GM19238 (cell line): Measurements from ENCODE around the gene ZNF280C.

Experiments
- DNase-seq: peaks from one replicate; pipeline ENCODE4 v3.0.0; 2011; ENCODE audit warnings: low spot score; ENCODE audit not compliant: insufficient read length

Gene ZNF280C

GRCh38 chrX:130176942-130177341 lies 91.8 kb downstream of the ZNF280C start:
- no peak for DNase-seq

- DNase-seq, result peak; percentile 46
Measured at GRCh38 chrX:130176354-130176776, 92.3 kb downstream of the ZNF280C start.

GRCh38 chrX:130174937-130175336 lies 93.8 kb downstream of the ZNF280C start:
- no peak for DNase-seq

GRCh38 chrX:130174045-130174704 lies 94.5 kb downstream of the ZNF280C start:
- DNase-seq, result no peak

- no peak for DNase-seq
Measured at GRCh38 chrX:130173190-130173895, 95.4 kb downstream of the ZNF280C start.

- no peak for DNase-seq
Measured at GRCh38 chrX:130172127-130172845, 96.4 kb downstream of the ZNF280C start.

GRCh38 chrX:130171446-130172126 lies 97.1 kb downstream of the ZNF280C start, which contains the start of gene RAB33A:
Gene RAB33A, plus strand, starts transcription at chrX:130171962. Its CDS starts 101 bp downstream, at chrX:130172063.
- no peak for DNase-seq

GRCh38 chrX:130170752-130171445 lies 97.8 kb downstream of the ZNF280C start:
- DNase-seq, result peak; percentile 48

GRCh38 chrX:130167040-130167439 lies 101.7 kb downstream of the ZNF280C start:
- DNase-seq, result no peak

GRCh38 chrX:130166503-130166777 lies 102.3 kb downstream of the ZNF280C start:
- no peak for DNase-seq

- DNase-seq, result peak; percentile 61
Measured at GRCh38 chrX:130165703-130166502, 102.8 kb downstream of the ZNF280C start, which contains the start of gene AIFM1. Gene AIFM1, minus strand, starts transcription at chrX:130165841. Its CDS starts 185 bp downstream, at chrX:130165656.

GRCh38 chrX:130165181-130165702 lies 103.5 kb downstream of the ZNF280C start:
- DNase-seq, result no peak

- no peak for DNase-seq
Measured at GRCh38 chrX:130163398-130163797, 105.3 kb downstream of the ZNF280C start.

GRCh38 chrX:130162094-130162735 lies 106.5 kb downstream of the ZNF280C start:
- DNase-seq, result no peak

- no peak for DNase-seq
Measured at GRCh38 chrX:130159776-130160175, 108.9 kb downstream of the ZNF280C start.

GRCh38 chrX:130158311-130158710 lies 110.4 kb downstream of the ZNF280C start:
- DNase-seq, result no peak

- no peak for DNase-seq
Measured at GRCh38 chrX:130155564-130155963, 113.1 kb downstream of the ZNF280C start.
